Neural progenitor cell (in vitro differentiated cells): ENCODE results near the gene DPYD.

Experiments
- CTCF ChIP-seq: fragments of 200-600 bp; sonication (generic); IDR thresholded peaks from 2 replicates; pipeline ENCODE4 v1.5.1; 2017; ENCODE audit warnings: antibody characterized with exemption, mild to moderate bottlenecking
- EZH2 ChIP-seq: fragments of 200-600 bp; sonication (generic); IDR thresholded peaks from 2 replicates; pipeline ENCODE4 v1.6.1; 2017; ENCODE audit warnings: antibody characterized with exemption, mild to moderate bottlenecking, moderate library complexity
- EZH2phosphoT487 ChIP-seq: fragments of 200-600 bp; sonication (generic); IDR thresholded peaks from 2 replicates; pipeline ENCODE4 v1.6.1; 2017; ENCODE audit warnings: antibody characterized with exemption

- no peak for TF ChIP-seq CTCF
- TF ChIP-seq EZH2, result no peak
- no peak for TF ChIP-seq EZH2phosphoT487
These were observed 349.1 kb downstream of the DPYD start for GRCh38 chr1:97571760-97572159.
